OCI-LY7 (cell line): ENCODE measurements around the gene VPS54. TPM values are rescaled to one million over a fixed set of nuclear protein-coding genes. Genes with fewer than 3 reads are reported as not detected.

ENCODE experiments used
- BruUV-seq: library from RNA; stranded (reverse); fragments of 400-500 nt; replicated peaks from 2 replicates; lab custom pipeline; 2021; lab: Mats Ljungman, UMichigan
- CTCF ChIA-PET: fragments of 300-600 bp; sonication (Branson Sonifier 250); formaldehyde crosslinking; loops from one replicate; lab custom pipeline; 2022; ENCODE audit warnings: antibody characterized with exemption; ENCODE audit not compliant: unreplicated experiment; lab: Charles Lee
- POLR2A ChIA-PET: fragments of 300-600 bp; sonication (Branson Sonifier 250); formaldehyde crosslinking; loops from one replicate; lab custom pipeline; 2022; ENCODE audit warnings: antibody characterized with exemption; lab: Charles Lee
- DNase-seq: peaks from one replicate; pipeline ENCODE4 v3.0.0-alpha.2; 2015; ENCODE audit warnings: low spot score
- H2AFZ ChIP-seq: fragments of 200-600 bp; sonication (generic), shearing (Covaris generic); 2 replicates; pipeline ENCODE4 v1.6.1; 2014; ENCODE audit warnings: mild to moderate bottlenecking, antibody characterized with exemption, low read length, moderate library complexity
- H3K27ac ChIP-seq: fragments of 200-600 bp; sonication (generic); 2 replicates; pipeline ENCODE4 v1.5.1; 2014; ENCODE audit warnings: mixed run types, low read depth, mild to moderate bottlenecking, moderate library complexity, low read length, inconsistent platforms; ENCODE audit not compliant: poor library complexity, severe bottlenecking
- H3K36me3 ChIP-seq: fragments of 200-600 bp; sonication (generic); 2 replicates; pipeline ENCODE4 v1.6.1; 2014; ENCODE audit warnings: mild to moderate bottlenecking, antibody characterized with exemption, low read length, moderate library complexity, mixed read lengths; ENCODE audit not compliant: insufficient read depth
- H3K4me1 ChIP-seq: fragments of 200-600 bp; sonication (generic); 2 replicates; pipeline ENCODE4 v1.5.1; 2014; ENCODE audit warnings: mild to moderate bottlenecking, low read length; ENCODE audit not compliant: insufficient read depth, poor library complexity, severe bottlenecking
- H3K4me2 ChIP-seq: fragments of 200-600 bp; sonication (generic); 2 replicates; pipeline ENCODE4 v1.6.1; 2014; ENCODE audit warnings: mild to moderate bottlenecking, low read length
- H3K4me3 ChIP-seq: fragments of 200-600 bp; sonication (generic); 2 replicates; pipeline ENCODE4 v1.5.1; 2014; ENCODE audit warnings: mild to moderate bottlenecking, low read depth, low read length; ENCODE audit not compliant: poor library complexity, severe bottlenecking
- H3K79me2 ChIP-seq: fragments of 200-600 bp; sonication (generic); 2 replicates; pipeline ENCODE4 v1.6.1; 2016; ENCODE audit warnings: low read depth, mild to moderate bottlenecking, low read length, moderate library complexity, mixed read lengths; ENCODE audit not compliant: insufficient read depth
- H3K9me2 ChIP-seq: fragments of 200-600 bp; sonication (generic); 2 replicates; pipeline ENCODE4 v1.6.1; 2016; ENCODE audit warnings: mild to moderate bottlenecking, low read length, mixed read lengths; ENCODE audit not compliant: insufficient read depth
- H3K9me3 ChIP-seq: fragments of 200-600 bp; sonication (generic); 2 replicates; pipeline ENCODE4 v1.6.1; 2014; ENCODE audit warnings: mild to moderate bottlenecking, mixed run types, low read length, mixed read lengths
- H4K20me1 ChIP-seq: fragments of 200-600 bp; sonication (generic); 2 replicates; pipeline ENCODE4 v1.6.1; 2014; ENCODE audit warnings: mild to moderate bottlenecking, antibody characterized with exemption, low read length, moderate library complexity, mixed read lengths; ENCODE audit not compliant: insufficient read depth
- EZH2phosphoT487 ChIP-seq: fragments of 200-600 bp; sonication (generic); IDR thresholded peaks from 2 replicates; pipeline ENCODE4 v1.6.1; 2018; ENCODE audit warnings: low read depth, borderline replicate concordance, mild to moderate bottlenecking, mixed run types, antibody characterized with exemption, low read length, moderate library complexity, mixed read lengths
- intact Hi-C: fragments of 100-400 bp; cut with micrococcal nuclease; formaldehyde crosslinking; loops from one replicate; pipeline ENCODE4 v1.10.0; 2022; ENCODE audit not compliant: unreplicated experiment
- total RNA-seq, 2 experiments: library from RNA; depleted of rRNA in 1 of 2; stranded (reverse); fragments of >200 nt in 1 of 2; shearing (Covaris generic) in 1 of 2; gene quantifications; 2 replicates each; pipeline ENCODE4 v1.2.3, GENCODE V29; 2014 to 2022
- TF ChIP-seq, protein P1 (sequence below): fragments of 200-600 bp; sonication (generic); conservative IDR thresholded peaks from 2 replicates; pipeline ENCODE4 v1.5.1; 2014; ENCODE audit warnings: mild to moderate bottlenecking, antibody characterized with exemption, low read length, moderate library complexity, mixed read lengths

Gene VPS54
- total RNA-seq, 2 experiments from 2014 or later, result 14.7 to 17.8 TPM

DNA sequence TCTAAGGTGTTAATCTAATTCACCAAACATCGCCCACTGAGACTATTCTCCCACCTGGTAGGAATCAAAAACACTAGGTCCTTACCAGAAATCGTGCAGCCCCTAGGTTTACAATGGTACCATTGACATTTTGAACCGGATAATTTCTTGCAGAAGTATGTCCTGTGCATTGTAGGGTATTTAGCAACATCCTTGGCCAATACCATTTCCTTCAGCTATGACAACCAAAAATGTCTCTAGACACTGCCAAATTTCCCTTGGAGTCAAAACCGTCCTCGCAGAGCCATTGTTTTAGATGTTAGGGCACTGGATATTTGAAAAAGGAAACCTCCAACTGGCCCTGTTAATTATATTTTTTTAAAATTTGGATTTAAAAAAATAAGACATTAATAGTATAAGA lies 3.8 kb downstream of the VPS54 start:
- Histone ChIP-seq H3K4me1 (peaks cover 21% of the 10 kb centered on the region), H4K20me1 (peaks cover 5% of the 10 kb centered on the region; the same call in 1 of the 2 replicates), H3K27ac (no peak overlapping the region), H3K4me2 (no peak overlapping the region), H2AFZ (no peak overlapping the region), H3K4me3 (no peak overlapping the region), H3K9me3 (no peaks in the 10 kb centered on the region), H3K79me2 (peaks cover 72% of the 10 kb centered on the region), H3K36me3 (no peaks in the 10 kb centered on the region), H3K9me2 (no peaks in the 10 kb centered on the region)
- DNase-seq, result no peak
- CTCF ChIA-PET, result no interaction called here
- TF ChIP-seq, protein P1, sequence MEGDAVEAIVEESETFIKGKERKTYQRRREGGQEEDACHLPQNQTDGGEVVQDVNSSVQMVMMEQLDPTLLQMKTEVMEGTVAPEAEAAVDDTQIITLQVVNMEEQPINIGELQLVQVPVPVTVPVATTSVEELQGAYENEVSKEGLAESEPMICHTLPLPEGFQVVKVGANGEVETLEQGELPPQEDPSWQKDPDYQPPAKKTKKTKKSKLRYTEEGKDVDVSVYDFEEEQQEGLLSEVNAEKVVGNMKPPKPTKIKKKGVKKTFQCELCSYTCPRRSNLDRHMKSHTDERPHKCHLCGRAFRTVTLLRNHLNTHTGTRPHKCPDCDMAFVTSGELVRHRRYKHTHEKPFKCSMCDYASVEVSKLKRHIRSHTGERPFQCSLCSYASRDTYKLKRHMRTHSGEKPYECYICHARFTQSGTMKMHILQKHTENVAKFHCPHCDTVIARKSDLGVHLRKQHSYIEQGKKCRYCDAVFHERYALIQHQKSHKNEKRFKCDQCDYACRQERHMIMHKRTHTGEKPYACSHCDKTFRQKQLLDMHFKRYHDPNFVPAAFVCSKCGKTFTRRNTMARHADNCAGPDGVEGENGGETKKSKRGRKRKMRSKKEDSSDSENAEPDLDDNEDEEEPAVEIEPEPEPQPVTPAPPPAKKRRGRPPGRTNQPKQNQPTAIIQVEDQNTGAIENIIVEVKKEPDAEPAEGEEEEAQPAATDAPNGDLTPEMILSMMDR, result no peak
- TF ChIP-seq EZH2phosphoT487, result no peak
- BruUV-seq, result no TSS peak
- POLR2A ChIA-PET, result interaction anchor here (0.5 to 0.7 kb wide), 2 partner anchors 8 to 31 kb away, joined by 4 read pairs; no protein-coding TSS in a partner anchor
- intact Hi-C loops, result loop anchor here (10.0 kb wide), 1 partner anchor 61 kb away; no protein-coding TSS in a partner anchor

DNA sequence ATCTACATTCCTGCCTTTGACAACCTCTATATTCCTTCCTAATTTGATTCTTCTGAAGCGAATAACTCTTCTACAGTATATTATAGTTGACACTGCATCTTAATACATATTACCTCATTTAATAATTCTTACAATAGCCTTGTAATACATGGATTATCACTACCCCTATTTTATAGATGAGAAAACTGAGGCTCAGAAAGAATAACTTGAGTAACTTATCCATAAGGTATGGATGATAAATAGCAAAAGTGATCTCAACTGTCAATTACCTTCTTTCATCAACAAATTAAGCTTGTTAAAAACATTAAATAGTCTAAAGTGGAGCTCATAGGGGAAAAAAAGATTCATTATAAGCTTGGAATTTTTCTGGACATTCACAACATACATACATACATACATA lies 4.6 kb downstream of the VPS54 start:
- intact Hi-C loops, result loop anchor here (10.0 kb wide), 1 partner anchor 60 kb away; no protein-coding TSS in a partner anchor
- no TSS peak for BruUV-seq
- no peak overlapping the region for H3K27ac ChIP-seq
- H3K4me1 ChIP-seq, result peaks cover 14% of the 10 kb centered on the region
- no peaks in the 10 kb centered on the region for H3K36me3 ChIP-seq
- DNase-seq, result no peak
- no peak overlapping the region for H2AFZ ChIP-seq
- no peak overlapping the region for H3K4me3 ChIP-seq
- H3K9me3 ChIP-seq, result no peaks in the 10 kb centered on the region
- no peaks in the 10 kb centered on the region for H3K9me2 ChIP-seq
- H4K20me1 ChIP-seq, result peaks cover 5% of the 10 kb centered on the region; the same call in 1 of the 2 replicates
- CTCF ChIA-PET, result no interaction called here
- H3K79me2 ChIP-seq, result peaks cover 75% of the 10 kb centered on the region
- no peak overlapping the region for H3K4me2 ChIP-seq
- TF ChIP-seq, protein P1, result no peak
- TF ChIP-seq EZH2phosphoT487, result no peak
- POLR2A ChIA-PET, result interaction anchor here (0.5 to 0.7 kb wide), 3 partner anchors 9 to 220 kb away, joined by 3 to 4 read pairs (median 3); no protein-coding TSS in a partner anchor

DNA sequence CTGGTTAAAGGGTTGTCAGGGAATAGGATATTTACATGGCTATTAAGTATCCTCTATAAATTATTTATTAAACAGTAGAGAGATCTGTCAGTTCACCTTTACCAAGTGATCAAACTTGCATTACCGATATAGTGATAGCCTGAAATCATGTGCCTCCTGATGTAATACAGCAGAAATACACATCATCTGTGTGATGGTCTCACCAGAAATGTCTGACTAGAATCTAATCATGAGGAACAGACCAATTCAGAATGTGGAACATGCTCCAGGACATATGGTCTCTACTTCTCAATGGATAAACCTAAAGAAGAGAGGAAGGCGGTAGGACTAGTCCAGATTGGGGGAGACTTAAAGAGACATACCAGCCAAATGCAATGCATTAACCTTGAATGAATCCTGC lies 6.2 kb downstream of the VPS54 start:
- H4K20me1 ChIP-seq, result peaks cover 5% of the 10 kb centered on the region; the same call in 1 of the 2 replicates
- no peak overlapping the region for H2AFZ ChIP-seq
- intact Hi-C loops, result loop anchor here (10.0 kb wide), 1 partner anchor 58 kb away; no protein-coding TSS in a partner anchor
- ChIA-PET POLR2A (no interaction called here), CTCF (no interaction called here)
- H3K9me2 ChIP-seq, result no peaks in the 10 kb centered on the region
- no peak overlapping the region for H3K4me3 ChIP-seq
- BruUV-seq, result no TSS peak
- DNase-seq, result no peak
- H3K4me1 ChIP-seq, result peaks cover 10% of the 10 kb centered on the region
- H3K9me3 ChIP-seq, result no peaks in the 10 kb centered on the region
- no peak for TF ChIP-seq EZH2phosphoT487
- TF ChIP-seq, protein P1, result no peak
- peaks cover 69% of the 10 kb centered on the region for H3K79me2 ChIP-seq
- no peak overlapping the region for H3K4me2 ChIP-seq
- H3K27ac ChIP-seq, result no peak overlapping the region
- no peaks in the 10 kb centered on the region for H3K36me3 ChIP-seq
